Astrocyte of the spinal cord (primary cell): Measurements from ENCODE around the gene VSTM4.

ENCODE experiments used
- DNase-seq: peaks from one replicate; pipeline ENCODE4 v3.0.0; 2011; ENCODE audit warnings: low read depth, low spot score
- H3K4me3 ChIP-seq: 2 replicates; pipeline ENCODE4 v1.5.1; 2011; ENCODE audit warnings: low read depth, mild to moderate bottlenecking, low read length, moderate library complexity
- CTCF ChIP-seq: IDR thresholded peaks from 2 replicates; pipeline ENCODE4 v1.5.1; 2012; ENCODE audit warnings: low read depth, mild to moderate bottlenecking, low read length, inconsistent platforms
- in situ Hi-C: cut with HindIII; loops from 2 replicates; pipeline ENCODE4 v1.10.0; 2017; ENCODE audit warnings: low sequenced_read_pairs

The VSTM4 gene

GRCh38 chr10:49119746-49120145 lies 4.4 kb upstream of the VSTM4 start:
- TF ChIP-seq CTCF: no peak
- in situ Hi-C loops: no loop called here
- no peak overlapping the region for H3K4me3 ChIP-seq
- DNase-seq: peak; percentile 40

GRCh38 chr10:49118430-49119074 lies 3.2 kb upstream of the VSTM4 start:
- in situ Hi-C loops: no loop called here
- no peak for DNase-seq
- no peak overlapping the region for H3K4me3 ChIP-seq
- no peak for TF ChIP-seq CTCF

- no peak for TF ChIP-seq CTCF
- no peak for DNase-seq
- H3K4me3 ChIP-seq: no peak overlapping the region
- in situ Hi-C loops: no loop called here
Observed at GRCh38 chr10:49117376-49118070, 2.2 kb upstream of the VSTM4 start.

GRCh38 chr10:49116509-49117375 lies 1.4 kb upstream of the VSTM4 start:
- H3K4me3 ChIP-seq: no peak overlapping the region
- no peak for DNase-seq
- no peak for TF ChIP-seq CTCF
- in situ Hi-C loops: no loop called here

GRCh38 chr10:49115796-49116508 lies 630 bp upstream of the VSTM4 start:
- H3K4me3 ChIP-seq: peak overlapping the region; percentile 23
- in situ Hi-C loops: no loop called here
- no peak for TF ChIP-seq CTCF
- DNase-seq: no peak

GRCh38 chr10:49114718-49115014 lies 656 bp downstream of the VSTM4 start:
- no peak for TF ChIP-seq CTCF
- no peak for DNase-seq
- peak overlapping the region; percentile 52 for H3K4me3 ChIP-seq
- in situ Hi-C loops: no loop called here
